ENCODE results near the gene MNT. TPM values are rescaled to one million over a fixed set of nuclear protein-coding genes. Genes with fewer than 3 reads are reported as not detected.

MNT gene
- total RNA-seq, 4 donors from 2014 or later, result 13.7 to 27.7 (median 20.9) TPM

DNA sequence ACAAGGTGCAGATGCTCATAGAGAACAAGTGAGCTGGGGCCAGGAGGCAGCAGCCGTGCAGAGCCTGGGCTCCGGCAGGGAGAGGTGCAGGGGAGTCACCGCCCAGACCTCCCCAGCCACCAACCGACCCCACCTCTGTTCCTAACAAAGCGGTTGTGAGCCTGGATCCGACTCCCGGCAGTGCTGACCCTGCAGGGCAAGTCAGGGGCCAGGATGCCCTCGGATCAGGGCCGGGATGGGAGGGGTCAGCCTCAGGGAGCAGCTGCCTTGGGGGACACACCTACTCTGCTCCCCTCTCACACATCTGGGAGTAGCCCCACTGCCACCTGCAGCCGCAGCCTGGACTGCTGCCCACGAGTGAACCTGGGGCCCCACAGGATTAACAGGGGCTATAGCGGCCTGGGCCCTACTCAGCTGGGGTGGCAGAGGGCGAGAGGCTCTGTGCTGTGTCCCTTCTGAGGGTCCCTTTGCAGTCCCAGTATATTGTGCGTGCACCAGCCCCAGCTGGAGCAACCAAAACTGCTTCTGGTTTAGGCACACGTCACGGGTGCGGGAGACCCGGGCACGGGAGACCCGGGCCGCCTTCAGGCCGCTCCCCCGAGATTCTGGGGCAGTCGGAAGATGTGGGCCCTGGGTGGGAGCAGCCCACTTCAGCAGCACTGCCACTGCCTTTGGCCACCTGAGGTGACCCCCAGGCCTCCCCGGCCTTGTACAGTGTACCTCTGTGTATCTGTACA lies 21.2 kb downstream of the MNT start:
- TF ChIP-seq, protein P1, sequence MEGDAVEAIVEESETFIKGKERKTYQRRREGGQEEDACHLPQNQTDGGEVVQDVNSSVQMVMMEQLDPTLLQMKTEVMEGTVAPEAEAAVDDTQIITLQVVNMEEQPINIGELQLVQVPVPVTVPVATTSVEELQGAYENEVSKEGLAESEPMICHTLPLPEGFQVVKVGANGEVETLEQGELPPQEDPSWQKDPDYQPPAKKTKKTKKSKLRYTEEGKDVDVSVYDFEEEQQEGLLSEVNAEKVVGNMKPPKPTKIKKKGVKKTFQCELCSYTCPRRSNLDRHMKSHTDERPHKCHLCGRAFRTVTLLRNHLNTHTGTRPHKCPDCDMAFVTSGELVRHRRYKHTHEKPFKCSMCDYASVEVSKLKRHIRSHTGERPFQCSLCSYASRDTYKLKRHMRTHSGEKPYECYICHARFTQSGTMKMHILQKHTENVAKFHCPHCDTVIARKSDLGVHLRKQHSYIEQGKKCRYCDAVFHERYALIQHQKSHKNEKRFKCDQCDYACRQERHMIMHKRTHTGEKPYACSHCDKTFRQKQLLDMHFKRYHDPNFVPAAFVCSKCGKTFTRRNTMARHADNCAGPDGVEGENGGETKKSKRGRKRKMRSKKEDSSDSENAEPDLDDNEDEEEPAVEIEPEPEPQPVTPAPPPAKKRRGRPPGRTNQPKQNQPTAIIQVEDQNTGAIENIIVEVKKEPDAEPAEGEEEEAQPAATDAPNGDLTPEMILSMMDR (IDR thresholded peaks at IDR 0.05), result no peak
- TF ChIP-seq POLR2A (IDR thresholded peaks at IDR 0.05), result no peak
- Histone ChIP-seq H3K27ac (no peak overlapping the region), H3K36me3 (no peaks in the 10 kb centered on the region), H3K4me3 (no peak overlapping the region), H3K4me1 (peaks cover 0 to 13% (median 7%) of the 10 kb centered on the region in 4 donors), H3K9me3 (no peaks in the 10 kb centered on the region), H3K27me3 (no peaks in the 10 kb centered on the region)
- no peak for DNase-seq
- intact Hi-C loops (cut with DNase I; ENCODE audit: low total_unique reads) (no loop called here), in situ Hi-C loops (cut with MboI; ENCODE audit: low pct_ligation_motif_present in 1 of 4, low pct_unique_long_range_greater_than_20kb in 1 of 4, low sequenced_read_pairs in 3 of 4) (loop anchor here in 3 of 4 donors (5.0 to 10.0 kb wide), 2 partner anchors 38 to 45 kb away; no protein-coding TSS in a partner anchor)
- whole genome bisulfite sequencing, 2 donors (ENCODE audit: low coverage in 1 of 2), result 93% methylated on average over 17 of the region's 25 CpGs; no CpG with 5 or more reads in 1 of the 2 donors

DNA sequence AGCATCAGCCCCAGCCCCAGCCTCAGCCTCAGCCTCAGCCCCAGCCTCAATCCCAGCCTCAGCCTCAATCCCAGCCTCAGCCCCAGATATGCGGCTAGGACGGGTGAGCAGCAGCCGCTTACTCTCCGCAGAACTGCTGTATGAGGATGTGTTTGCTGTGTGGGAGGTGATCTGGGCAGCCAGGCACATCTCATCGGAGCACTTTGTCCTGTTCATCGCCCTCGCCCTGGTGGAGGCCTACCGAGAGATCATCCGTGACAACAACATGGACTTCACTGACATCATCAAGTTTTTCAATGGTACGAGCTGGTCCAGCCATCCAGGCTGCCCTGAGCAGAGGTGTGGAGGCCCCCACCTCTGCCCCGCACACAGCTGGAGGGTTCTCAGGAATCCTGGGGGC lies 22.0 kb downstream of the MNT start:
- Histone ChIP-seq H3K4me3 (no peak overlapping the region), H3K9me3 (no peaks in the 10 kb centered on the region), H3K36me3 (no peaks in the 10 kb centered on the region), H3K27me3 (no peaks in the 10 kb centered on the region), H3K27ac (no peak overlapping the region), H3K4me1 (peaks cover 0 to 13% (median 7%) of the 10 kb centered on the region in 4 donors)
- 93% methylated on average over 11 of the region's 11 CpGs; no CpG with 5 or more reads in 1 of the 2 donors for WGBS, 2 donors (ENCODE audit: low coverage in 1 of 2)
- TF ChIP-seq POLR2A (IDR thresholded peaks at IDR 0.05) (no peak), POLR2AphosphoS5 (IDR thresholded peaks at IDR 0.05) (no peak), EP300 (IDR thresholded peaks at IDR 0.05; ENCODE audit: low read depth) (no peak)
- TF ChIP-seq, protein P1 (IDR thresholded peaks at IDR 0.05), result no peak
- in situ Hi-C loops (cut with MboI; ENCODE audit: low pct_ligation_motif_present in 1 of 4, low pct_unique_long_range_greater_than_20kb in 1 of 4, low sequenced_read_pairs in 3 of 4) (loop anchor here in 1 of 4 donors (10.0 kb wide), 1 partner anchor 46 kb away; no protein-coding TSS in a partner anchor), intact Hi-C loops (cut with DNase I; ENCODE audit: low total_unique reads) (no loop called here)
- DNase-seq, result no peak

DNA sequence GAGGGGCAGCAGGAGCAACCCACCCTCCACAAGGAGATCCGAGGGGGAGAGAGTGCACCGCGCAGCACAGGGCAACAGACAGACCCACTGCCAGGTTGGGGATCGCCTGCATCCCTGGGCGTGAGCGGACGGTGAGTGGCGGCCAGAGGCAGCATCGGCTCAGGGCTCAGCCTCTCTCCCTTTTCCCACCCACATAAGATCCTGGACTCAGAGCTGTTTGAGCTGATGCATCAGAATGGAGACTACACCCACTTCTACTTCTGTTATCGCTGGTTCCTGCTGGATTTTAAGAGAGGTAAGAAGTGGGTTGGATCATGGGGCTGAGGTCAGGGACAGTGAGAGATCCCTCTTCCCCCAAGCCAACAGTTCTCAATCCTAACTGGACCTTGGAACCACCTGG lies 23.2 kb downstream of the MNT start:
- no peak overlapping the region for H3K4me3 ChIP-seq
- peaks cover 0 to 5% (median 2%) of the 10 kb centered on the region in 4 donors for H3K4me1 ChIP-seq
- TF ChIP-seq, protein P1 (IDR thresholded peaks at IDR 0.05), result no peak
- TF ChIP-seq EP300 (IDR thresholded peaks at IDR 0.05; ENCODE audit: low read depth) (no peak), POLR2A (IDR thresholded peaks at IDR 0.05) (no peak), POLR2AphosphoS5 (IDR thresholded peaks at IDR 0.05) (no peak)
- WGBS, 2 donors (ENCODE audit: low coverage in 1 of 2), result 92 to 100% methylated on average over 4 to 10 of the region's 10 CpGs
- intact Hi-C loops (cut with DNase I; ENCODE audit: low total_unique reads), result no loop called here
- H3K27me3 ChIP-seq, result no peaks in the 10 kb centered on the region
- no peak overlapping the region for H3K27ac ChIP-seq
- no peaks in the 10 kb centered on the region for H3K36me3 ChIP-seq
- H3K9me3 ChIP-seq, result no peaks in the 10 kb centered on the region
- in situ Hi-C loops (cut with MboI; ENCODE audit: low pct_ligation_motif_present in 1 of 4, low pct_unique_long_range_greater_than_20kb in 1 of 4, low sequenced_read_pairs in 3 of 4), result loop anchor here in 1 of 4 donors (10.0 kb wide), 1 partner anchor 47 kb away; no protein-coding TSS in a partner anchor
- DNase-seq, result no peak

DNA sequence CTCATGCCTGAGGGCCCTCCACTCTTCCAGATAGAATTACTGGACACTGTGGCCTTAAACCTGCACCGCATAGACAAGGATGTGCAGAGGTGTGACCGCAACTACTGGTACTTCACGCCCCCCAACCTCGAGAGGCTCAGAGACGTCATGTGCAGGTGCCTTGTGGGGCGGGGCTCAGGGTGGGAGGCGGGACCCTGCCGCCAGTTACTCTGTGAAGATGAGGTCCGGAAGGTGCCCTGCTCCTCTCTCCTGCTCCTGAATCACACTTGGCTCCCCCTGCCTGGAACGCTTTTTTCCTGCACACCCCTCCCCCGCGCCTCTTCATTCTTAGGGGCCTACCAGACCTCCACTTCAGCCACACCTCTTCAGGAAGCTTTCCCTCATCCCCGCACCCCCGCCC lies 24.8 kb downstream of the MNT start:
- H3K27ac ChIP-seq, result no peak overlapping the region
- H3K4me3 ChIP-seq, result no peak overlapping the region
- WGBS, 2 donors (ENCODE audit: low coverage in 1 of 2), result 88 to 96% methylated on average over 9 to 14 of the region's 14 CpGs
- no peaks in the 10 kb centered on the region for H3K27me3 ChIP-seq
- intact Hi-C loops (cut with DNase I; ENCODE audit: low total_unique reads), result no loop called here
- H3K36me3 ChIP-seq, result no peaks in the 10 kb centered on the region
- TF ChIP-seq EP300 (IDR thresholded peaks at IDR 0.05; ENCODE audit: low read depth) (no peak), POLR2A (IDR thresholded peaks at IDR 0.05) (no peak), POLR2AphosphoS5 (IDR thresholded peaks at IDR 0.05) (no peak)
- TF ChIP-seq, protein P1 (IDR thresholded peaks at IDR 0.05), result no peak
- no peaks in the 10 kb centered on the region for H3K4me1 ChIP-seq
- DNase-seq, result no peak
- H3K9me3 ChIP-seq, result no peaks in the 10 kb centered on the region
- in situ Hi-C loops (cut with MboI; ENCODE audit: low pct_ligation_motif_present in 1 of 4, low pct_unique_long_range_greater_than_20kb in 1 of 4, low sequenced_read_pairs in 3 of 4), result loop anchor here in 1 of 4 donors (10.0 kb wide), 1 partner anchor 49 kb away; no protein-coding TSS in a partner anchor

All from transverse colon (tissue), 4 donors.